ENCODE results near the gene PGM1. TPM values are rescaled to one million over a fixed set of nuclear protein-coding genes. Genes with fewer than 3 reads are reported as not detected.
"Not testable (repeated sequence)": the region's sequence is repeated elsewhere in the genome, so short reads cannot be mapped to it uniquely, and the experiment has no call there.

PGM1 gene
- total and polyA plus RNA-seq, 10 of the 15 experiments (the other 5 are each of a cell fraction or from before 2014, with no cell fraction given) = 22.5 to 72.6 (median 50.8) TPM

- peak; percentile 74 for TF ChIP-seq ATF7 (IDR thresholded peaks at IDR 0.05; ENCODE audit: low read depth)
- TF ChIP-seq PML (IDR thresholded peaks at IDR 0.05; ENCODE audit: low read length) = no peak
- TF ChIP-seq NFYB (IDR thresholded peaks at IDR 0.05; ENCODE audit: insufficient read depth, low read depth, low read length) = peak; percentile 84
- BruUV-seq (replicated peaks) = no TSS peak
- in situ Hi-C loops (cut with MboI) = no loop called here
- Histone ChIP-seq H3K9me3 (replicated peaks; ENCODE audit: control insufficient read depth, insufficient read depth, low read length) (no peaks in the 10 kb centered on the region; the same call in 2 of the 3 replicates), H3K79me2 (ENCODE audit: control insufficient read depth, insufficient read depth, low read length) (no peaks in the 10 kb centered on the region), H3K36me3 (ENCODE audit: control insufficient read depth in 2 of 2, insufficient read depth in 2 of 2, low read length in 1 of 2) (no peaks in the 10 kb centered on the region), H3K27me3 (replicated peaks in 1 of 2; ENCODE audit: control insufficient read depth in 2 of 2, insufficient read depth in 2 of 2, low read length in 1 of 2) (no peaks in the 10 kb centered on the region), H3K4me3 (no peak overlapping the region), H3K4me1 (ENCODE audit: control insufficient read depth, insufficient read depth, low read length) (no peaks in the 10 kb centered on the region), H4K20me1 (ENCODE audit: control insufficient read depth, insufficient read depth) (no peaks in the 10 kb centered on the region), H3K4me2 (ENCODE audit: control insufficient read depth, insufficient read depth) (no peak overlapping the region), H3K27ac (ENCODE audit: control insufficient read depth, insufficient read depth) (no peak overlapping the region), H3K9ac (ENCODE audit: control insufficient read depth, insufficient read depth, low read length) (no peak overlapping the region), H2AFZ (ENCODE audit: control insufficient read depth, low read depth, low read length) (no peak overlapping the region)
- intact Hi-C loops (cut with micrococcal nuclease; ENCODE audit: unreplicated experiment) = no loop called here
- RAD21 ChIA-PET (ENCODE audit: unreplicated experiment) = interaction anchor here (2.4 kb wide), 1 partner anchor 24 kb away, joined by 5 read pairs; the partner anchor contains the start of gene PGM1
- SMC1A ChIA-PET (ENCODE audit: uncharacterized antibody, unreplicated experiment) = interaction anchor here (0.6 to 3.2 kb wide), 6 partner anchors 9 to 596 kb away, joined by 3 to 22 read pairs (median 4); partner anchors contain the start of gene PGM1
- POLR2A ChIA-PET = interaction anchor here (1.3 to 2.6 kb wide), 2 partner anchors 21 to 24 kb away, joined by 4 to 11 read pairs; partner anchors contain the start of gene PGM1
- CTCF ChIA-PET = interaction anchor here (1.8 to 5.8 kb wide), 2 partner anchors 12 to 46 kb away, joined by 4 to 48 read pairs; partner anchors contain the start of genes EFCAB7 and ITGB3BP
- FAIRE-seq (no peak), DNase-seq (ENCODE audit: low read depth, low spot score) (no peak), ATAC-seq (peak; percentile 89)
- WGBS (ENCODE audit: insufficient coverage, insufficient replicate concordance, low lambda C conversion rate, missing lambda C conversion rate) = 81% methylated on average over 3 of the region's 3 CpGs
Observed at GRCh38 chr1:63569640-63570316, 23.4 kb upstream of the PGM1 start.

- H3K27me3 ChIP-seq (replicated peaks in 1 of 2; ENCODE audit: control insufficient read depth in 2 of 2, insufficient read depth in 2 of 2, low read length in 1 of 2); H3K9ac ChIP-seq (ENCODE audit: control insufficient read depth, insufficient read depth, low read length); POLR2A ChIA-PET; H3K9me3 ChIP-seq (replicated peaks; ENCODE audit: control insufficient read depth, insufficient read depth, low read length); intact Hi-C loops (cut with micrococcal nuclease; ENCODE audit: unreplicated experiment); RAD21 ChIA-PET (ENCODE audit: unreplicated experiment); FAIRE-seq; H3K4me3 ChIP-seq; H3K27ac ChIP-seq (ENCODE audit: control insufficient read depth, insufficient read depth); in situ Hi-C loops (cut with MboI); H4K20me1 ChIP-seq (ENCODE audit: control insufficient read depth, insufficient read depth); DNase-seq (ENCODE audit: low read depth, low spot score); H3K36me3 ChIP-seq (ENCODE audit: control insufficient read depth in 2 of 2, insufficient read depth in 2 of 2, low read length in 1 of 2); ATAC-seq; H3K4me1 ChIP-seq (ENCODE audit: control insufficient read depth, insufficient read depth, low read length); H2AFZ ChIP-seq (ENCODE audit: control insufficient read depth, low read depth, low read length); BruUV-seq (replicated peaks); H3K79me2 ChIP-seq (ENCODE audit: control insufficient read depth, insufficient read depth, low read length); H3K4me2 ChIP-seq (ENCODE audit: control insufficient read depth, insufficient read depth): not testable (repeated sequence)
- CTCF ChIA-PET = interaction anchor here (1.2 to 5.8 kb wide), 5 partner anchors 11 to 119 kb away, joined by 3 to 48 read pairs (median 6); partner anchors contain the start of gene PGM1
- SMC1A ChIA-PET (ENCODE audit: uncharacterized antibody, unreplicated experiment) = interaction anchor here (1.0 to 1.2 kb wide), 2 partner anchors 11 to 15 kb away, joined by 3 to 5 read pairs; no protein-coding TSS in a partner anchor
- 97% methylated on average over 8 of the region's 8 CpGs for WGBS (ENCODE audit: insufficient coverage, insufficient replicate concordance, low lambda C conversion rate, missing lambda C conversion rate)
Observed at GRCh38 chr1:63572686-63573085, 20.5 kb upstream of the PGM1 start.

- H4K20me1 ChIP-seq (ENCODE audit: control insufficient read depth, insufficient read depth); H3K9ac ChIP-seq (ENCODE audit: control insufficient read depth, insufficient read depth, low read length); H3K9me3 ChIP-seq (replicated peaks; ENCODE audit: control insufficient read depth, insufficient read depth, low read length); H3K4me1 ChIP-seq (ENCODE audit: control insufficient read depth, insufficient read depth, low read length); ATAC-seq; DNase-seq (ENCODE audit: low read depth, low spot score); H3K79me2 ChIP-seq (ENCODE audit: control insufficient read depth, insufficient read depth, low read length); POLR2A ChIA-PET; H3K4me3 ChIP-seq; in situ Hi-C loops (cut with MboI); H3K36me3 ChIP-seq (ENCODE audit: control insufficient read depth in 2 of 2, insufficient read depth in 2 of 2, low read length in 1 of 2); H2AFZ ChIP-seq (ENCODE audit: control insufficient read depth, low read depth, low read length); intact Hi-C loops (cut with micrococcal nuclease; ENCODE audit: unreplicated experiment); H3K27ac ChIP-seq (ENCODE audit: control insufficient read depth, insufficient read depth); H3K27me3 ChIP-seq (replicated peaks in 1 of 2; ENCODE audit: control insufficient read depth in 2 of 2, insufficient read depth in 2 of 2, low read length in 1 of 2); H3K4me2 ChIP-seq (ENCODE audit: control insufficient read depth, insufficient read depth); FAIRE-seq; BruUV-seq (replicated peaks); RAD21 ChIA-PET (ENCODE audit: unreplicated experiment): not testable (repeated sequence)
- WGBS (ENCODE audit: insufficient coverage, insufficient replicate concordance, low lambda C conversion rate, missing lambda C conversion rate) = 100% methylated on average over 2 of the region's 2 CpGs
- ChIA-PET SMC1A (ENCODE audit: uncharacterized antibody, unreplicated experiment) (interaction anchor here (0.8 to 2.9 kb wide), 5 partner anchors 8 to 19 kb away, joined by 3 to 12 read pairs (median 5); no protein-coding TSS in a partner anchor), CTCF (interaction anchor here (0.7 to 1.9 kb wide), 6 partner anchors 11 to 671 kb away, joined by 3 to 5 read pairs (median 4); no protein-coding TSS in a partner anchor)
Observed at GRCh38 chr1:63574203-63574796, 18.9 kb upstream of the PGM1 start.

All from GM12878 (cell line).